ENCODE data around the gene MAD1L1.

MAD1L1 gene

GRCh38 chr7:1899951-1900762 is 332.6 kb downstream of the MAD1L1 start:
- no peak overlapping the region for H3K4me3 ChIP-seq (ENCODE audit: low read depth, low read length)
- TF ChIP-seq CTCF (IDR thresholded peaks at IDR 0.05; ENCODE audit: borderline replicate concordance, insufficient read depth, low read depth, low read length), result no peak

GRCh38 chr7:1899196-1899595 is 333.5 kb downstream of the MAD1L1 start:
- no peak for TF ChIP-seq CTCF (IDR thresholded peaks at IDR 0.05; ENCODE audit: borderline replicate concordance, insufficient read depth, low read depth, low read length)
- no peak overlapping the region for H3K4me3 ChIP-seq (ENCODE audit: low read depth, low read length)

GRCh38 chr7:1898628-1899185 is 334.0 kb downstream of the MAD1L1 start:
- no peak for TF ChIP-seq CTCF (IDR thresholded peaks at IDR 0.05; ENCODE audit: borderline replicate concordance, insufficient read depth, low read depth, low read length)
- H3K4me3 ChIP-seq (ENCODE audit: low read depth, low read length), result no peak overlapping the region

- TF ChIP-seq CTCF (IDR thresholded peaks at IDR 0.05; ENCODE audit: borderline replicate concordance, insufficient read depth, low read depth, low read length), result no peak
- no peak overlapping the region for H3K4me3 ChIP-seq (ENCODE audit: low read depth, low read length)
Observed at GRCh38 chr7:1897861-1898627, 334.7 kb downstream of the MAD1L1 start.

GRCh38 chr7:1897076-1897860 is 335.5 kb downstream of the MAD1L1 start:
- no peak overlapping the region for H3K4me3 ChIP-seq (ENCODE audit: low read depth, low read length)
- no peak for TF ChIP-seq CTCF (IDR thresholded peaks at IDR 0.05; ENCODE audit: borderline replicate concordance, insufficient read depth, low read depth, low read length)

- TF ChIP-seq CTCF (IDR thresholded peaks at IDR 0.05; ENCODE audit: borderline replicate concordance, insufficient read depth, low read depth, low read length), result no peak
- no peak overlapping the region for H3K4me3 ChIP-seq (ENCODE audit: low read depth, low read length)
Observed at GRCh38 chr7:1895664-1896515, 336.9 kb downstream of the MAD1L1 start.
